Activated CD4-positive, alpha-beta memory T cell treated with anti-CD3 and anti-CD28 coated beads, Interleukin-2, amount 10 ng/mL, durations not matched to agents 7 days and 5 days (primary cell): ENCODE measurements around the gene TANGO6. TPM values are rescaled to one million over a fixed set of nuclear protein-coding genes. Genes with fewer than 3 reads are reported as not detected.

ENCODE experiments used
- CTCF ChIA-PET: fragments of 350-600 bp; sonication (Branson Sonifier 250); formaldehyde crosslinking; loops from one replicate; lab custom pipeline; 2021; ENCODE audit warnings: antibody characterized with exemption, inconsistent platforms; lab: Charles Lee
- POLR2A ChIA-PET: fragments of 350-600 bp; sonication (Branson Sonifier 250); formaldehyde crosslinking; loops from one replicate; lab custom pipeline; 2021; ENCODE audit warnings: antibody characterized with exemption; lab: Charles Lee
- DNase-seq: peaks from one replicate; pipeline ENCODE4 v3.0.0-alpha.2; 2020
- H3K27ac Mint-ChIP-seq: one replicate; pipeline ENCODE4 v1.8.0; 2021; ENCODE audit warnings: mild to moderate bottlenecking, mixed read lengths
- H3K27me3 Mint-ChIP-seq: one replicate; pipeline ENCODE4 v1.8.0; 2021; ENCODE audit warnings: mixed read lengths
- H3K36me3 Mint-ChIP-seq: one replicate; pipeline ENCODE4 v1.8.0; 2021; ENCODE audit warnings: low read depth, mixed read lengths
- H3K4me1 Mint-ChIP-seq: one replicate; pipeline ENCODE4 v1.8.0; 2021; ENCODE audit warnings: mixed read lengths
- H3K4me3 Mint-ChIP-seq: one replicate; pipeline ENCODE4 v1.8.0; 2021; ENCODE audit warnings: mild to moderate bottlenecking, mixed read lengths
- H3K9me3 Mint-ChIP-seq: one replicate; pipeline ENCODE4 v1.8.0; 2021; ENCODE audit warnings: mixed read lengths
- total RNA-seq, 2 experiments: library from RNA; stranded (reverse); gene quantifications; one replicate each; pipeline ENCODE4 v1.2.3, GENCODE V29; 2021

The TANGO6 gene
- total RNA-seq, result 10 to 100 TPM; 20.7 to 22.3 TPM

DNA sequence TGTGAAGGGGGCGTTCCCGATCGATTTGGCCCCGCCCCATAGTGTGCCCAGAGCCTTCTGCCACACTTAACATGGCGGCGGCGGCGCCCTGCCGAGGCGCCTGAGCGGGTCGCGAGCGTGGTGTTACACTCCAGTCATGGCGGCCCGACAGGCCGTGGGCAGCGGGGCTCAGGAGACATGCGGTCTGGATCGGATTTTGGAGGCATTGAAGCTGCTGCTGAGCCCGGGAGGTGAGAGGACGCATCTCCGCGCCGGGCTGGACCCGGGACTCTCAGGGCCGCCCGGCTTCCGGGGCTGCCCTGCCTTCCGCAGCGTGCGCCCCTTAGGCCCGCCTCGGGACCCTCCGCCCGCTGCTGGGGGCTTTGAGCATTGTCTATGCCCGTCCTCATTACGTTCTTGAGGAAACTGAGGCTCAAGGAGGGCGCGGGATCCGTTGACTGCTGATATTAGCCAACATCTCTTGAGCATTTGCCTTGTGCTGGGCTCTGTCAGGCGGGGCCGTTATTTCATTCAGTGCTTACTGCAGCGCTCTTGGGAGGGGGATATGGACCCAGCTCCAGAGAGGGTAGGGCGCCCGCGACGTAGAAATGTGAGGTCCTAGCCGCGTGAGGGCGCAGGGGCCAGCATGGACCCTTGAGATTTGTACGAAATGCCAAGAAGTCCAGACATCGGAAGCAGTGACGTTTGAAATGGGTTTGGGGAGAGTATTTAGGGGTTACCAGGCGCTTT lies at the start of gene TANGO6:
Gene TANGO6, plus strand, starts transcription at position 50 of the 729 bp plus-strand sequence. Its CDS starts 87 bp downstream, at position 137.
- POLR2A ChIA-PET, result interaction anchor here (1.2 to 1.7 kb wide), 3 partner anchors 246 to 343 kb away, joined by 3 to 7 read pairs (median 3); partner anchors contain the start of genes CHTF8, SNTB2 and UTP4
- Mint-ChIP-seq H3K36me3 (no peaks in the 10 kb centered on the region), H3K4me1 (peaks cover 35% of the 10 kb centered on the region), H3K9me3 (no peaks in the 10 kb centered on the region), H3K27ac (peak within 1 kb of the TSS; percentile 82), H3K27me3 (no peaks in the 10 kb centered on the region), H3K4me3 (peak within 1 kb of the TSS; percentile 97)
- DNase-seq, result peak; percentile 89
- CTCF ChIA-PET, result interaction anchor here (1.5 to 2.4 kb wide), 3 partner anchors 253 to 315 kb away, joined by 5 to 10 read pairs (median 7); no protein-coding TSS in a partner anchor

- no peaks in the 10 kb centered on the region for H3K36me3 Mint-ChIP-seq
- H3K27ac Mint-ChIP-seq, result no peak overlapping the region
- no peaks in the 10 kb centered on the region for H3K27me3 Mint-ChIP-seq
- CTCF ChIA-PET, result no interaction called here
- no peak overlapping the region for H3K4me3 Mint-ChIP-seq
- POLR2A ChIA-PET, result no interaction called here
- H3K4me1 Mint-ChIP-seq, result no peaks in the 10 kb centered on the region
- no peaks in the 10 kb centered on the region for H3K9me3 Mint-ChIP-seq
- no peak for DNase-seq
Measured at GRCh38 chr16:68798398-68798797, 44.9 kb upstream of the TANGO6 start.

DNA sequence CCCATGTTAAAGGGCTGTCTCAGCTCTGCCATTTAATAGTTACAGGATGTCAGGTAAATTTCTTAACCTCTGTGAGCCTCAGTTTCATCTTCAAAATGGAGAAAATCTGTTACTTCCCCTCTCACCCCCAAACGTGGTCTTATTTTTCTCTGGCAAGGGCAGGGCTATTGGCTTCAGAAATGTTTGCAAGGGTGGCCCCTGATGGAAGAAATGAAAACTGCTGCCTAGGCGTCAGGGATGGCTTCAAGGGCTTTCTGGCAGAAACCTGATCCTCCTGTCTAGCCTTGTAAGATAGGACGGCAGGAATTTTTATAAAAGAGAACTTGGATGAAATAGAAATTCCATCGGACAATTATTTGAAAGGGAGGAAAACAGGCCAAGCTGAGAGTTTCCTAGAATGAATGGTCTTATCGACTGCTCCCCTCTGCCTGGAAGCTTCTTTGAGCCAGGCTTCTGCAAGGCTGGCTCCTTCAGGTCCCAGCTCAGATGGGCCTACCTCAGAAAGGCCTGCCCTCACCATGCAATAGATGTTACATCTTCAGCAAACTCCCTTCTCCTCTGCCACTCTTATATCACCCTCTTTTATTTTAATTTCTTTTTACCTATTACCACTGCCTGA lies 43.0 kb upstream of the TANGO6 start:
- ChIA-PET POLR2A (interaction anchor here (0.6 kb wide), 1 partner anchor 138 kb away, joined by 3 read pairs; no protein-coding TSS in a partner anchor), CTCF (interaction anchor here (0.9 to 1.8 kb wide), 5 partner anchors 12 to 273 kb away, joined by 3 to 7 read pairs (median 4); no protein-coding TSS in a partner anchor)
- no peaks in the 10 kb centered on the region for H3K36me3 Mint-ChIP-seq
- no peaks in the 10 kb centered on the region for H3K4me1 Mint-ChIP-seq
- DNase-seq, result peak; percentile 50
- no peak overlapping the region for H3K27ac Mint-ChIP-seq
- no peaks in the 10 kb centered on the region for H3K9me3 Mint-ChIP-seq
- H3K27me3 Mint-ChIP-seq, result peaks cover 2% of the 10 kb centered on the region
- H3K4me3 Mint-ChIP-seq, result no peak overlapping the region

DNA sequence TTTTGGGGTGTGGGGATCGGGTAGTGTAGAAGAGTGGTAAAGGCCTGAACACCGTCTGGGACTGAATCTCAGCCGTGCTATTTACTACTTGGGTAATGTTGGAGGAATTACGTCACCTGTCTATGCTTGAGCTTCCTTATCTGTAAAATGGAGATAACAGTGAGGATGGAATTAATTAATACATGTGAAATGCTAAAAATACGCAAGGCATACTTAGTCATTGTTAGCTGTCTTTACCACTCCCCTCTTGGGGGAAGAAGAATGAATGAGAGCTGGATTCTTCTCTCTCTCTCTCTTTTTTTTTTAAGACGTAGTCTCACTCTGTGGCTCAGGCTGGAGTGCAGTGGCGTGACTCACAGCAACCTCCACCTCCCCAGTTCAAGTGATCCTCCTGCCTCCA lies 41.1 kb upstream of the TANGO6 start:
- peaks cover 8% of the 10 kb centered on the region for H3K27me3 Mint-ChIP-seq
- no peak overlapping the region for H3K27ac Mint-ChIP-seq
- no peak for DNase-seq
- no peaks in the 10 kb centered on the region for H3K9me3 Mint-ChIP-seq
- ChIA-PET CTCF (interaction anchor here (0.7 to 1.1 kb wide), 3 partner anchors 9 to 272 kb away, joined by 3 to 4 read pairs (median 3); no protein-coding TSS in a partner anchor), POLR2A (no interaction called here)
- no peak overlapping the region for H3K4me3 Mint-ChIP-seq
- no peaks in the 10 kb centered on the region for H3K4me1 Mint-ChIP-seq
- H3K36me3 Mint-ChIP-seq, result no peaks in the 10 kb centered on the region

DNA sequence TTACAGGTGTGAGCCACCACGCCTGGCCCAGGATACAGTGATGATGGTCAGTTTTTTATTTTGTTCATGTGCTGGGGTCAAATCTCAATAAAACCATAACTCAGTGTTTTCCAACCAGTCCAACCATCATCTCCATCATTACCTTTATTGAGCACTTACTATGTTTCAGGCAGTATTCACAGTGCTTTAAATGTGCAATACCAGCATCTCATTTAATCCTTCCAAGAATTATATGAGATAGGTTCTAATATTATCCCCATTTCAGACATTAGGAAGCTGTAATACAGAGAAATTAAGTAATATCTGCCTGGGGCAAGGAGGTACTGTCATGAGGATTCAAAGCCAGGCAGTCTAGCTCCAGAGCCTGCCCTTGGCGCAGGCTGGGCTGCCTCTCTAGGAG lies 36.9 kb upstream of the TANGO6 start:
- H3K27ac Mint-ChIP-seq, result no peak overlapping the region
- H3K4me1 Mint-ChIP-seq, result no peaks in the 10 kb centered on the region
- no peak for DNase-seq
- H3K27me3 Mint-ChIP-seq, result peaks cover 8% of the 10 kb centered on the region
- no peaks in the 10 kb centered on the region for H3K9me3 Mint-ChIP-seq
- no peak overlapping the region for H3K4me3 Mint-ChIP-seq
- H3K36me3 Mint-ChIP-seq, result no peaks in the 10 kb centered on the region
- CTCF ChIA-PET, result no interaction called here
- POLR2A ChIA-PET, result no interaction called here

DNA sequence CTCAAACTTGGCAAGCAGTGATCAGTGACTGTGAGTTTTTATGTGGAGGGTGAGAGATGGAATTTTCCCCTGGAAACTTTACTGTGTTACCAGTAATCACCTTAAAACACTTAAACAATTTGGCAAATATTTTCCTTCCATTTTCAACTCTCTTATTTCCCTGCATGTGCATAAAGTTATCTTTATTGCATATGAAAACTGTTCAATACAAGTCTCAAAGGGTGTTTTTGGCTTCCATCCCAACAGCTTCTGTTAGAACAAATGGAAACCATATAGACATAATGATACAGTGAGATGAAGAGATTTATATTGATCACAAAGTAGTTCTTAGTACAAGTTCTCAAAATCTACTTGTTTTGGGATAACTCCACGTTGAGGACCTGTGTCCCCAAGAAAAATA lies 36.4 kb upstream of the TANGO6 start:
- H3K36me3 Mint-ChIP-seq, result no peaks in the 10 kb centered on the region
- POLR2A ChIA-PET, result no interaction called here
- CTCF ChIA-PET, result no interaction called here
- no peaks in the 10 kb centered on the region for H3K4me1 Mint-ChIP-seq
- H3K27ac Mint-ChIP-seq, result no peak overlapping the region
- no peaks in the 10 kb centered on the region for H3K9me3 Mint-ChIP-seq
- peaks cover 8% of the 10 kb centered on the region for H3K27me3 Mint-ChIP-seq
- H3K4me3 Mint-ChIP-seq, result no peak overlapping the region
- DNase-seq, result no peak

- ChIA-PET POLR2A (interaction anchor here (0.9 kb wide), 1 partner anchor 212 kb away, joined by 3 read pairs; no protein-coding TSS in a partner anchor), CTCF (no interaction called here)
- Mint-ChIP-seq H3K27me3 (peaks cover 1% of the 10 kb centered on the region), H3K4me3 (no peak overlapping the region), H3K9me3 (no peaks in the 10 kb centered on the region), H3K4me1 (no peaks in the 10 kb centered on the region), H3K27ac (no peak overlapping the region), H3K36me3 (no peaks in the 10 kb centered on the region)
- no peak for DNase-seq
Measured at GRCh38 chr16:68814516-68814915, 28.8 kb upstream of the TANGO6 start.

- Mint-ChIP-seq H3K4me1 (no peaks in the 10 kb centered on the region), H3K36me3 (no peaks in the 10 kb centered on the region), H3K27me3 (peaks cover 2% of the 10 kb centered on the region), H3K27ac (no peak overlapping the region), H3K4me3 (no peak overlapping the region), H3K9me3 (no peaks in the 10 kb centered on the region)
- ChIA-PET POLR2A (no interaction called here), CTCF (interaction anchor here (0.7 kb wide), 1 partner anchor 182 kb away, joined by 3 read pairs; no protein-coding TSS in a partner anchor)
- no peak for DNase-seq
Measured at GRCh38 chr16:68823401-68824135, 19.8 kb upstream of the TANGO6 start.

DNA sequence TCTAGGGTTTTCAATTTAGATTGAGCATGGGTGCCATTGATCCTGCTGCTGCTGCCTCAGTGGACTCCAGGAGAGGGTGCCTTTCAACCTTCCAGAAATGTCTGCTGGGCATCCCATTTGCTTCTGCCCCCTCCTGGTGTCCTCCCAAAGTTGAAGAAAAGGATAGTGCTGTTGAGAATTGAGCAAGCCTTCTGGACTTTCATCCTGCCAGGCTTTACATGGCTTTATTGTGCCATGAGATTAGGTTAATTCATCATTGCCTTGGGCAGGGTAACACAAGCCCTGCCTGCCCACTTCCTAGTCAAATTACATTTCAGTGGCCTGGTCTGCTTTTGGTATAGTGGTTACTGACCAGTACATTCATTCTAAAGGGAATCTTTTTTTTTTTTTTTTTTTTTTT lies 17.9 kb upstream of the TANGO6 start:
- Mint-ChIP-seq H3K36me3 (no peaks in the 10 kb centered on the region), H3K27ac (no peak overlapping the region), H3K9me3 (no peaks in the 10 kb centered on the region), H3K27me3 (peaks cover 5% of the 10 kb centered on the region), H3K4me3 (no peak overlapping the region), H3K4me1 (no peaks in the 10 kb centered on the region)
- no peak for DNase-seq
- ChIA-PET CTCF (no interaction called here), POLR2A (no interaction called here)

DNA sequence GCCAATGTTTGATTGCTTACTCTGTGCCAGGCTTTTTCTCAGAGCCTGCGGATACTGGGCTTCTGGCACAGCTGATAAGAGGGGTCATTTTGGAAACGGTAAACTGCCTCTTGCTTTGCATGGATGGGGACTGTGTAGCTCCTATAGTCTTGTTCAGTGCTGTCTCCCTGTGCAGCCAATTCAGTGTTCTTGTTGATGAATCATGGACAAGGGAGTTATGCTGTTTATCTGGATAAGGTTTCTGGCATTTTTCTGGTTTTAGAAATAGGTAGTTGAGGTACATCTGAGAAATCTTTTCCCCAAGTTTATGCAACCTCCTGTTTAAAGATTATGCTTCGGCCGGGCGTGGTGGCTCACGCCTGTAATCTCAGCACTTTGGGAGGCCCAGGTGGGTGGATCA lies 16.7 kb upstream of the TANGO6 start:
- Mint-ChIP-seq H3K4me1 (no peaks in the 10 kb centered on the region), H3K9me3 (no peaks in the 10 kb centered on the region), H3K27ac (no peak overlapping the region), H3K27me3 (peaks cover 5% of the 10 kb centered on the region), H3K36me3 (no peaks in the 10 kb centered on the region), H3K4me3 (no peak overlapping the region)
- CTCF ChIA-PET, result no interaction called here
- POLR2A ChIA-PET, result interaction anchor here (0.5 kb wide), 1 partner anchor 25 kb away, joined by 3 read pairs; no protein-coding TSS in a partner anchor
- no peak for DNase-seq

GRCh38 chr16:68833251-68833650 lies 10.1 kb upstream of the TANGO6 start:
- Mint-ChIP-seq H3K9me3 (no peaks in the 10 kb centered on the region), H3K27me3 (peaks cover 7% of the 10 kb centered on the region), H3K4me1 (no peaks in the 10 kb centered on the region), H3K4me3 (no peak overlapping the region), H3K27ac (no peak overlapping the region), H3K36me3 (no peaks in the 10 kb centered on the region)
- CTCF ChIA-PET, result interaction anchor here (1.3 to 1.6 kb wide), 2 partner anchors 12 to 14 kb away, joined by 4 read pairs; no protein-coding TSS in a partner anchor
- DNase-seq, result no peak
- POLR2A ChIA-PET, result no interaction called here

GRCh38 chr16:68834550-68834949 lies 8.8 kb upstream of the TANGO6 start:
- peaks cover 5% of the 10 kb centered on the region for H3K27me3 Mint-ChIP-seq
- ChIA-PET CTCF (interaction anchor here (1.6 to 1.7 kb wide), 2 partner anchors 11 to 13 kb away, joined by 4 to 5 read pairs; no protein-coding TSS in a partner anchor), POLR2A (no interaction called here)
- H3K27ac Mint-ChIP-seq, result no peak overlapping the region
- H3K36me3 Mint-ChIP-seq, result no peaks in the 10 kb centered on the region
- no peaks in the 10 kb centered on the region for H3K9me3 Mint-ChIP-seq
- DNase-seq, result no peak
- H3K4me3 Mint-ChIP-seq, result no peak overlapping the region
- H3K4me1 Mint-ChIP-seq, result no peaks in the 10 kb centered on the region
